DOHH2 (cell line): ENCODE results near the gene KDM1A.

Experiments
- H3F3A ChIP-seq: fragments of 200-600 bp; sonication (generic), shearing (Covaris generic); 2 replicates; pipeline ENCODE4 v1.6.0; 2016; ENCODE audit warnings: antibody characterized with exemption, mild to moderate bottlenecking; ENCODE audit not compliant: control insufficient read depth, insufficient read depth
- H3K27ac ChIP-seq: fragments of 200-600 bp; sonication (generic); 2 replicates; pipeline ENCODE4 v1.5.1; 2014; ENCODE audit warnings: low read depth, mild to moderate bottlenecking, low read length, moderate library complexity
- H3K27me3 ChIP-seq: fragments of 200-600 bp; sonication (generic); 2 replicates; pipeline ENCODE4 v1.6.1; 2014; ENCODE audit warnings: mild to moderate bottlenecking, low read length, mixed read lengths; ENCODE audit not compliant: control insufficient read depth
- H3K36me3 ChIP-seq: fragments of 200-600 bp; sonication (generic); 2 replicates; pipeline ENCODE4 v1.6.1; 2014; ENCODE audit warnings: mild to moderate bottlenecking, low read length, moderate library complexity, mixed read lengths; ENCODE audit not compliant: control insufficient read depth
- H3K4me1 ChIP-seq: fragments of 200-600 bp; sonication (generic); 2 replicates; pipeline ENCODE4 v1.6.1; 2014; ENCODE audit warnings: mild to moderate bottlenecking, low read length, mixed read lengths; ENCODE audit not compliant: control insufficient read depth
- H3K4me2 ChIP-seq: fragments of 200-600 bp; sonication (generic); 2 replicates; pipeline ENCODE4 v1.6.0; 2014; ENCODE audit warnings: mild to moderate bottlenecking, low read length, moderate library complexity
- H3K4me3 ChIP-seq: fragments of 200-600 bp; sonication (generic); 2 replicates; pipeline ENCODE4 v1.5.1; 2014; ENCODE audit warnings: mild to moderate bottlenecking, low read length, mixed read lengths
- H3K79me2 ChIP-seq: fragments of 200-600 bp; sonication (generic); 2 replicates; pipeline ENCODE4 v1.6.1; 2014; ENCODE audit warnings: mild to moderate bottlenecking, low read length, mixed read lengths; ENCODE audit not compliant: control insufficient read depth
- H3K9me2 ChIP-seq: fragments of 200-600 bp; sonication (generic); replicated peaks from 2 replicates; pipeline ENCODE4 v1.6.1; 2014; ENCODE audit warnings: mild to moderate bottlenecking, low read length, mixed read lengths; ENCODE audit not compliant: control insufficient read depth
- H3K9me3 ChIP-seq: fragments of 200-600 bp; sonication (generic); 2 replicates; pipeline ENCODE4 v1.6.1; 2014; ENCODE audit warnings: antibody characterized with exemption, low read length, mixed read lengths; ENCODE audit not compliant: control insufficient read depth, insufficient read depth
- H4K20me1 ChIP-seq: fragments of 200-600 bp; sonication (generic); 2 replicates; pipeline ENCODE4 v1.6.0; 2014; ENCODE audit warnings: low read depth, mild to moderate bottlenecking, antibody characterized with exemption, low read length, moderate library complexity; ENCODE audit not compliant: control insufficient read depth, insufficient read depth
- EZH2phosphoT487 ChIP-seq: fragments of 200-600 bp; sonication (generic); IDR thresholded peaks from 2 replicates; pipeline ENCODE4 v1.6.1; 2017; ENCODE audit warnings: borderline replicate concordance, mild to moderate bottlenecking, antibody characterized with exemption, low read length, moderate library complexity, mixed read lengths
- TF ChIP-seq, protein P1 (sequence below): fragments of 200-600 bp; sonication (generic); IDR thresholded peaks from one replicate; pipeline ENCODE4 v1.5.1; 2014; ENCODE audit warnings: antibody characterized with exemption, mild to moderate bottlenecking, low read depth, low read length; ENCODE audit not compliant: poor library complexity, severe bottlenecking

KDM1A gene

GRCh38 chr1:23083714-23084480, 64.6 kb downstream of the KDM1A start:
- H3K4me2 ChIP-seq: no peak overlapping the region
- TF ChIP-seq, protein P1, sequence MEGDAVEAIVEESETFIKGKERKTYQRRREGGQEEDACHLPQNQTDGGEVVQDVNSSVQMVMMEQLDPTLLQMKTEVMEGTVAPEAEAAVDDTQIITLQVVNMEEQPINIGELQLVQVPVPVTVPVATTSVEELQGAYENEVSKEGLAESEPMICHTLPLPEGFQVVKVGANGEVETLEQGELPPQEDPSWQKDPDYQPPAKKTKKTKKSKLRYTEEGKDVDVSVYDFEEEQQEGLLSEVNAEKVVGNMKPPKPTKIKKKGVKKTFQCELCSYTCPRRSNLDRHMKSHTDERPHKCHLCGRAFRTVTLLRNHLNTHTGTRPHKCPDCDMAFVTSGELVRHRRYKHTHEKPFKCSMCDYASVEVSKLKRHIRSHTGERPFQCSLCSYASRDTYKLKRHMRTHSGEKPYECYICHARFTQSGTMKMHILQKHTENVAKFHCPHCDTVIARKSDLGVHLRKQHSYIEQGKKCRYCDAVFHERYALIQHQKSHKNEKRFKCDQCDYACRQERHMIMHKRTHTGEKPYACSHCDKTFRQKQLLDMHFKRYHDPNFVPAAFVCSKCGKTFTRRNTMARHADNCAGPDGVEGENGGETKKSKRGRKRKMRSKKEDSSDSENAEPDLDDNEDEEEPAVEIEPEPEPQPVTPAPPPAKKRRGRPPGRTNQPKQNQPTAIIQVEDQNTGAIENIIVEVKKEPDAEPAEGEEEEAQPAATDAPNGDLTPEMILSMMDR: no peak
- no peak for TF ChIP-seq EZH2phosphoT487
- no peaks in the 10 kb centered on the region for H3K9me3 ChIP-seq
- peaks cover 88% of the 10 kb centered on the region for H3K36me3 ChIP-seq
- H3K4me3 ChIP-seq: no peak overlapping the region
- H4K20me1 ChIP-seq: no peaks in the 10 kb centered on the region
- no peaks in the 10 kb centered on the region; the same call in 1 of the 2 replicates for H3F3A ChIP-seq
- no peaks in the 10 kb centered on the region for H3K27me3 ChIP-seq
- H3K9me2 ChIP-seq: no peaks in the 10 kb centered on the region
- no peaks in the 10 kb centered on the region for H3K79me2 ChIP-seq
- no peak overlapping the region for H3K27ac ChIP-seq
- no peaks in the 10 kb centered on the region for H3K4me1 ChIP-seq

GRCh38 chr1:23084880-23085279, 65.6 kb downstream of the KDM1A start:
- Histone ChIP-seq H4K20me1 (no peaks in the 10 kb centered on the region), H3F3A (no peaks in the 10 kb centered on the region; the same call in 1 of the 2 replicates), H3K4me2 (no peak overlapping the region), H3K27me3 (no peaks in the 10 kb centered on the region), H3K27ac (no peak overlapping the region), H3K36me3 (peaks cover 80% of the 10 kb centered on the region), H3K9me2 (no peaks in the 10 kb centered on the region), H3K9me3 (no peaks in the 10 kb centered on the region), H3K4me3 (no peak overlapping the region), H3K79me2 (no peaks in the 10 kb centered on the region), H3K4me1 (no peaks in the 10 kb centered on the region)
- TF ChIP-seq, protein P1: no peak
- no peak for TF ChIP-seq EZH2phosphoT487

GRCh38 chr1:23085696-23086095, 66.4 kb downstream of the KDM1A start:
- Histone ChIP-seq H3K9me2 (no peaks in the 10 kb centered on the region), H4K20me1 (no peaks in the 10 kb centered on the region), H3K4me2 (no peak overlapping the region), H3K4me1 (no peaks in the 10 kb centered on the region), H3K36me3 (peaks cover 72% of the 10 kb centered on the region), H3K27me3 (no peaks in the 10 kb centered on the region), H3K27ac (no peak overlapping the region), H3K4me3 (no peak overlapping the region), H3K79me2 (no peaks in the 10 kb centered on the region), H3F3A (no peaks in the 10 kb centered on the region; the same call in 1 of the 2 replicates), H3K9me3 (no peaks in the 10 kb centered on the region)
- TF ChIP-seq EZH2phosphoT487: no peak
- TF ChIP-seq, protein P1: no peak
